Measurements from ENCODE around the gene EFNA1. TPM values are rescaled to one million over a fixed set of nuclear protein-coding genes. Genes with fewer than 3 reads are reported as not detected.

Gene EFNA1
- total and polyA plus RNA-seq, 2 of the 13 experiments (the other 11 are each of a cell fraction or from before 2014, with no cell fraction given) = 81.8 to 874 TPM

DNA sequence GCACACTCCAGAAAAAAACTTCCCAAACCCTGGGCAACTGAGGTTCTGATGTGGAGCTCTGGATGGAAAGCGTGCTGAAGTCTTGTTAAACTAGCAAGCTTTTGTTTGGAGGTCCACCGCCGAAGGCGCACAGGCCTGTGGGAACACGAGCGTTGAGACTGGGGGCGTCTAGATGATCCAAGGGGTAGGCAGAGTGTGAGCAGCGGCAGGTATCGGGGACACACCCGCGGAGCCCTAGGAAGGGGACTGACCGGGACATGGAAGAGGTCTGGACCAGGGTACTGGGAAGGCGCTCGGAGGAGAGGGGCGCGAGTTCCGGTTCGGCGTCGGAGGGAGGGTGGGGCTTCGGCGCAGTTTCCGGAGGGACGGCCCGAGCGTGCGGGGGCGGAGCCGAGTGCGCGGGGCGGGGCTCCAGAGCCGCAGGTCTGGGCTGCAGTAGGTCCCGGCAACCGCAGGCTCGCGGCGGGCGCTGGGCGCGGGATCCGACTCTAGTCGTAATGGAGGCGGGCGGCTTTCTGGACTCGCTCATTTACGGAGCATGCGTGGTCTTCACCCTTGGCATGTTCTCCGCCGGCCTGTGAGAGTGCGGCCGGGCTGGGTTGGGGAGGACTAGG is 7.8 kb downstream of the EFNA1 start, which contains the start of gene SLC50A1 (continued):
- TF ChIP-seq KLF9 (CRISPR knock-in tag; IDR thresholded peaks at IDR 0.05; ENCODE audit: low read depth) (no peak; the same call in 1 of the 2 replicates), ZNF460 (CRISPR knock-in tag; IDR thresholded peaks at IDR 0.05; ENCODE audit: borderline replicate concordance) (no peak), CEBPB (IDR thresholded peaks at IDR 0.05; ENCODE audit: borderline replicate concordance, low read depth, low read length) (no peak), ZNF451 (CRISPR knock-in tag; IDR thresholded peaks at IDR 0.05) (0 out of 2 replicates have a peak, but pooled peaks have one; percentile 53), PAX8 (CRISPR knock-in tag; IDR thresholded peaks at IDR 0.05; ENCODE audit: borderline replicate concordance) (0 out of 2 replicates have a peak, but pooled peaks have one; percentile 91), ZNF549 (CRISPR knock-in tag; IDR thresholded peaks at IDR 0.05) (no peak), FOXJ3 (CRISPR knock-in tag; IDR thresholded peaks at IDR 0.05; ENCODE audit: borderline replicate concordance) (no peak), ZNF10 (CRISPR knock-in tag; IDR thresholded peaks at IDR 0.05; ENCODE audit: borderline replicate concordance, low read depth) (no peak), RXRB (CRISPR knock-in tag; IDR thresholded peaks at IDR 0.05; ENCODE audit: borderline replicate concordance) (no peak), ZNF780A (CRISPR knock-in tag; IDR thresholded peaks at IDR 0.05) (0 out of 2 replicates have a peak, but pooled peaks have one; percentile 45), NFYC (CRISPR knock-in tag; IDR thresholded peaks at IDR 0.05) (peak; percentile 5; the same call in 1 of the 2 replicates), FOXK2 (IDR thresholded peaks at IDR 0.05) (no peak), SNAI1 (CRISPR knock-in tag; IDR thresholded peaks at IDR 0.05; ENCODE audit: borderline replicate concordance) (no peak), ZNF546 (CRISPR knock-in tag; conservative IDR thresholded peaks at IDR 0.05) (no peak), NPAS2 (CRISPR knock-in tag; IDR thresholded peaks at IDR 0.05; ENCODE audit: borderline replicate concordance) (no peak), HMG20A (CRISPR knock-in tag; IDR thresholded peaks at IDR 0.05; ENCODE audit: borderline replicate concordance) (no peak), FOXO1 (CRISPR knock-in tag; IDR thresholded peaks at IDR 0.05) (peak; percentile 22; the same call in 1 of the 2 replicates), ZNF333 (CRISPR knock-in tag; IDR thresholded peaks at IDR 0.05; ENCODE audit: borderline replicate concordance) (no peak)
- TF ChIP-seq, protein P1, sequence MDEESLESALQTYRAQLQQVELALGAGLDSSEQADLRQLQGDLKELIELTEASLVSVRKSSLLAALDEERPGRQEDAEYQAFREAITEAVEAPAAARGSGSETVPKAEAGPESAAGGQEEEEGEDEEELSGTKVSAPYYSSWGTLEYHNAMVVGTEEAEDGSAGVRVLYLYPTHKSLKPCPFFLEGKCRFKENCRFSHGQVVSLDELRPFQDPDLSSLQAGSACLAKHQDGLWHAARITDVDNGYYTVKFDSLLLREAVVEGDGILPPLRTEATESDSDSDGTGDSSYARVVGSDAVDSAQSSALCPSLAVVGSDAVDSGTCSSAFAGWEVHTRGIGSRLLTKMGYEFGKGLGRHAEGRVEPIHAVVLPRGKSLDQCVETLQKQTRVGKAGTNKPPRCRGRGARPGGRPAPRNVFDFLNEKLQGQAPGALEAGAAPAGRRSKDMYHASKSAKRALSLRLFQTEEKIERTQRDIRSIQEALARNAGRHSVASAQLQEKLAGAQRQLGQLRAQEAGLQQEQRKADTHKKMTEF (CRISPR knock-in tag; IDR thresholded peaks at IDR 0.05) = peak; percentile 67
- TF ChIP-seq, protein P2, sequence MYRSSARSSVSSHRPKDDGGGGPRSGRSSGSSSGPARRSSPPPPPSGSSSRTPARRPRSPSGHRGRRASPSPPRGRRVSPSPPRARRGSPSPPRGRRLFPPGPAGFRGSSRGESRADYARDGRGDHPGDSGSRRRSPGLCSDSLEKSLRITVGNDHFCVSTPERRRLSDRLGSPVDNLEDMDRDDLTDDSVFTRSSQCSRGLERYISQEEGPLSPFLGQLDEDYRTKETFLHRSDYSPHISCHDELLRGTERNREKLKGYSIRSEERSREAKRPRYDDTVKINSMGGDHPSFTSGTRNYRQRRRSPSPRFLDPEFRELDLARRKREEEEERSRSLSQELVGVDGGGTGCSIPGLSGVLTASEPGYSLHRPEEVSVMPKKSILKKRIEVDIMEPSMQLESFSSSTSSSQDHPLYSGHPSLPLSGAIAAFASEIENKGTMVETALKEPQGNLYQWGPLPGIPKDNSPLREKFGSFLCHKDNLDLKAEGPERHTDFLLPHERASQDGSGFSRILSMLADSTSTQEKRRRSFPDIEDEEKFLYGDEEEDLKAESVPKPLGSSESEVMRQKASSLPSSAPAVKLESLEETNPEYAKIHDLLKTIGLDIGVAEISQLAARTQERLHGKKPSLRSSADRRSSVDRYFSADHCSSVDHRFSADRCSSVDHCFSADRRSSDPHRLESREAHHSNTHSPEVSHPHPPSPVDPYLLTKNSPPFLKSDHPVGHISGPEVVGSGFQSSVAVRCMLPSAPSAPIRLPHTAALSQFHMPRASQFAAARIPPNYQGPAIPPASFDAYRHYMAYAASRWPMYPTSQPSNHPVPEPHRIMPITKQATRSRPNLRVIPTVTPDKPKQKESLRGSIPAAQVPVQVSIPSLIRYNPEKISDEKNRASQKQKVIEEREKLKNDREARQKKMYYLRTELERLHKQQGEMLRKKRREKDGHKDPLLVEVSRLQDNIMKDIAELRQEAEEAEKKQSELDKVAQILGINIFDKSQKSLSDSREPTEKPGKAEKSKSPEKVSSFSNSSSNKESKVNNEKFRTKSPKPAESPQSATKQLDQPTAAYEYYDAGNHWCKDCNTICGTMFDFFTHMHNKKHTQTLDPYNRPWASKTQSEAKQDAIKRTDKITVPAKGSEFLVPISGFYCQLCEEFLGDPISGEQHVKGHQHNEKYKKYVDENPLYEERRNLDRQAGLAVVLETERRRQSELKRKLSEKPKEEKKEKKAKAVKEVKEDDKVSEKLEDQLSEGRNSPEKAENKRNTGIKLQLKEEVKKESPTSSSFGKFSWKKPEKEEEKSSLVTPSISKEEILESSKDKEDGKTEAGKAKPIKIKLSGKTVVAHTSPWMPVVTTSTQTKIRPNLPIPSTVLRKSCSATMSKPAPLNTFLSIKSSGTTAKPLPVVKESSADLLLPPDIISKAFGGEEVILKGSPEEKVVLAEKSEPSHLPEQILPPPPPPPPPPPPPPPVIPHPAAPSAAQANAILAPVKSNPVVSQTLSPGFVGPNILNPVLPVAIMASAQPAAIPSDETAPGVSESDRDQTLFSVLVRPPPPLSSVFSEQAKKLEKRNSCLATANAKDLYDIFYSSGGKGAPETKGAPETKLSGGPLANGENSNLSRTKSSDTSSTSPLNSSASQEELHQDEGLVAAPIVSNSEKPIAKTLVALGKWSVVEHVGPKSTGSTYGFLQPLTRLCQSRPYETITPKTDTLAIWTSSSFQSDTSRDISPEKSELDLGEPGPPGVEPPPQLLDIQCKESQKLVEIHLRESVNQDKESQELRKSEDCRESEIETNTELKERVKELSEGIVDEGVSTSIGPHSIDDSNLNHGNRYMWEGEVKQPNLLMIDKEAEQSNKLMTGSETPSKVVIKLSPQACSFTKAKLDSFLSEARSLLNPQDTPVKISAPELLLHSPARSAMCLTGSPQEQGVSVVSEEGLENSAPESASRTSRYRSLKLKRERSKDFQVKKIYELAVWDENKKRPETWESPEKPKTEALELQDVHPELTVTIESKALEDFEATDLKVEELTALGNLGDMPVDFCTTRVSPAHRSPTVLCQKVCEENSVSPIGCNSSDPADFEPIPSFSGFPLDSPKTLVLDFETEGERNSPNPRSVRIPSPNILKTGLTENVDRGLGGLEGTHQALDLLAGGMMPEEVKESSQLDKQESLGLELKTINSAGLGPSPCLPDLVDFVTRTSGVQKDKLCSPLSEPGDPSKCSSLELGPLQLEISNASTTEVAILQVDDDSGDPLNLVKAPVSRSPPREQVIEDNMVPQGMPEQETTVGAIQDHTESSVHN (CRISPR knock-in tag; IDR thresholded peaks at IDR 0.05) = peak; percentile 74

Measured in HepG2 (cell line).